HG03103 (cell line): ENCODE data around the gene TEPSIN.

ENCODE experiments used
- ATAC-seq: cut with Tn5 transposase; IDR thresholded peaks from one replicate; pipeline ENCODE4 v1.9.1; 2021; ENCODE audit warnings: low read depth; ENCODE audit not compliant: unreplicated experiment

Gene TEPSIN

GRCh38 chr17:81200695-81201580 lies 37.9 kb downstream of the TEPSIN start:
- no peak for ATAC-seq

GRCh38 chr17:81200201-81200600 lies 38.7 kb downstream of the TEPSIN start:
- no peak for ATAC-seq

- no peak for ATAC-seq
These were observed 39.4 kb downstream of the TEPSIN start for GRCh38 chr17:81199482-81199830.

GRCh38 chr17:81198826-81199481 lies 39.9 kb downstream of the TEPSIN start:
- ATAC-seq: no peak

GRCh38 chr17:81197831-81198490 lies 40.9 kb downstream of the TEPSIN start:
- no peak for ATAC-seq

- ATAC-seq: no peak
These were observed 41.5 kb downstream of the TEPSIN start for GRCh38 chr17:81197409-81197795.

GRCh38 chr17:81196505-81197408 lies 42.1 kb downstream of the TEPSIN start:
- ATAC-seq: no peak

- ATAC-seq: no peak
These were observed 42.8 kb downstream of the TEPSIN start for GRCh38 chr17:81195941-81196495.

- no peak for ATAC-seq
These were observed 43.6 kb downstream of the TEPSIN start for GRCh38 chr17:81194941-81195901.

GRCh38 chr17:81194225-81194760 lies 44.6 kb downstream of the TEPSIN start:
- no peak for ATAC-seq

- no peak for ATAC-seq
These were observed 45.2 kb downstream of the TEPSIN start for GRCh38 chr17:81193470-81194224.

GRCh38 chr17:81193051-81193410 lies 45.8 kb downstream of the TEPSIN start:
- ATAC-seq: no peak

GRCh38 chr17:81192386-81193050 lies 46.3 kb downstream of the TEPSIN start:
- no peak for ATAC-seq

- ATAC-seq: no peak
These were observed 47.2 kb downstream of the TEPSIN start for GRCh38 chr17:81191646-81192045.

GRCh38 chr17:81191116-81191515 lies 47.7 kb downstream of the TEPSIN start:
- ATAC-seq: no peak

GRCh38 chr17:81190591-81190990 lies 48.3 kb downstream of the TEPSIN start:
- no peak for ATAC-seq

GRCh38 chr17:81189670-81190530 lies 49.0 kb downstream of the TEPSIN start:
- no peak for ATAC-seq
